ENCODE measurements around the gene AHR. TPM values are rescaled to one million over a fixed set of nuclear protein-coding genes. Genes with fewer than 3 reads are reported as not detected.
"Not testable (repeated sequence)": the region's sequence is repeated elsewhere in the genome, so short reads cannot be mapped to it uniquely, and the experiment has no call there.

AHR gene
- total RNA-seq, 1 experiment from 2014 or later: 13.5 TPM

DNA sequence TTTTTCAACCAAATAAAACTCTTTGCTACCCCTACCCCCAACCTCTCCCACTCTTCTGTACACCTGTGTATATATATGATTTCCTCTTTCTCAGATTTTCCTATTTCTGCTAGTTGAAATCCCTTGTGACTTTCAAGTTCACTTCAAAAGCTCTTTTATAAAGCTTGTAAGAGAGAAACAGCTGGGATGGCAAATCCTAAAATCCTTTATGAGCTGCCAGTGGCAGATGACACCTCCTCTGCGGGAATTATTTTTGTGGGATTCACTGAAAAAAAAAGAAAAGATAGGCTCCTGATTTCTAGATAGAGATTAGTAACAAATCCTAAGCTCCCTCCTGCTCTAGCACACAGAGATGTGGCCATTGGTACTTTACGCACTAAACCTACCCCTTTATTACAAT is 92.9 kb downstream of the AHR start:
- Histone ChIP-seq H3K27ac (ENCODE audit: low read depth, low read length, poor library complexity, severe bottlenecking) (no peak overlapping the region), H3K4me1 (ENCODE audit: insufficient read depth, low read length, poor library complexity, severe bottlenecking) (peaks cover 14% of the 10 kb centered on the region), H3K4me3 (ENCODE audit: low read depth, low read length, poor library complexity, severe bottlenecking) (no peak overlapping the region), H3K9me3 (ENCODE audit: low read depth, low read length, poor library complexity, severe bottlenecking) (no peaks in the 10 kb centered on the region), H3K27me3 (replicated peaks; ENCODE audit: insufficient read depth, low read depth, low read length, poor library complexity) (no peaks in the 10 kb centered on the region), H3K36me3 (ENCODE audit: insufficient read depth, low read length, poor library complexity, severe bottlenecking) (no peaks in the 10 kb centered on the region)
- no TSS peak for BruUV-seq (replicated peaks)
- no peak for DNase-seq (ENCODE audit: low spot score)
- intact Hi-C loops (cut with micrococcal nuclease; ENCODE audit: unreplicated experiment): no loop called here
- TF ChIP-seq EZH2 (IDR thresholded peaks at IDR 0.05; ENCODE audit: borderline replicate concordance, low read depth, low read length, poor library complexity, severe bottlenecking) (no peak), CTCF (conservative IDR thresholded peaks at IDR 0.05; ENCODE audit: low read depth, low read length) (no peak)
- ChIA-PET CTCF (no interaction called here), POLR2A (ENCODE audit: low non-redundant PET) (no interaction called here)

DNA sequence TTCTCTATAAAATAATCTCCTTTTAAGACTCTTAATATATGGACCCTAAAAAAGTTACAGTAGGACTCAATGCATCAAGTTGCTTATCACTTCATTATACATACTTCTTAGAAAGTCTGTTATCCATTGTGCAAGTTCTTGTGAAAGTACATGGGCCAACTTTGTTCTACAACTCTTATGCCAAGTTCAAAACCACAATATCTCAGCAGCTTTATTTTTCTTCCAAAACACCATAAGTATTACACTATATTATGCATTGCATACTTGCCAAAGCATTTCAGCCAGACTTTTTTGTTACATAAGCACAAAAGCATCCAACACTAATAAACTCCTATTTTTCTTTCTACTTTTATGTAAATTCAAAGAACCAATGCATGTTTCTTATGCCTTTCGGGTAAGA is 94.4 kb downstream of the AHR start:
- CTCF ChIA-PET: no interaction called here
- POLR2A ChIA-PET (ENCODE audit: low non-redundant PET): no interaction called here

DNA sequence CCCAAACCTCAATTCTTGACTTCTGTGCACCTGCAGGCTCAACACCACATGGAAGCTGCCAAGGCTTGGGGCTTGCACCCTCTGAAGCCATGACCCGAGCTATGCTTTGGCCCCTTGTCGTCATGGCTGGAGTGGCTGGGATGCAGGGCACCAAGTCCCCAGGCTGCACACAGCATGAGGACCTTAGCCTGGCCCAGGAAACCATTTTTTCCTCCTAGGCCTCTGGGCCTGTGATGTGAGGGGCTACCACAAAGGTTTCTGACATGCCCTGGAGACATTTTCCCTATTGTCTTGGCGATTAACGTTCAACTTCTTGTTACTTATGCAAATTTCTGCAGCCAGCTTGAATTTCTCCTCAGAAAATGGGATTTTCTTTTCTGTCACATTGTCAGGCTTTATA is 96.1 kb downstream of the AHR start:
- H3K4me1 ChIP-seq (ENCODE audit: insufficient read depth, low read length, poor library complexity, severe bottlenecking); H3K27me3 ChIP-seq (replicated peaks; ENCODE audit: insufficient read depth, low read depth, low read length, poor library complexity); intact Hi-C loops (cut with micrococcal nuclease; ENCODE audit: unreplicated experiment); CTCF ChIA-PET; BruUV-seq (replicated peaks); H3K4me3 ChIP-seq (ENCODE audit: low read depth, low read length, poor library complexity, severe bottlenecking); H3K27ac ChIP-seq (ENCODE audit: low read depth, low read length, poor library complexity, severe bottlenecking); POLR2A ChIA-PET (ENCODE audit: low non-redundant PET); H3K36me3 ChIP-seq (ENCODE audit: insufficient read depth, low read length, poor library complexity, severe bottlenecking); H3K9me3 ChIP-seq (ENCODE audit: low read depth, low read length, poor library complexity, severe bottlenecking); DNase-seq (ENCODE audit: low spot score): not testable (repeated sequence)

More for the DNA sequence above, 94.4 kb downstream of the AHR start:
- H3K4me3 ChIP-seq (ENCODE audit: low read depth, low read length, poor library complexity, severe bottlenecking): no peak overlapping the region
- intact Hi-C loops (cut with micrococcal nuclease; ENCODE audit: unreplicated experiment): no loop called here
- peaks cover 14% of the 10 kb centered on the region for H3K4me1 ChIP-seq (ENCODE audit: insufficient read depth, low read length, poor library complexity, severe bottlenecking)
- H3K27me3 ChIP-seq (replicated peaks; ENCODE audit: insufficient read depth, low read depth, low read length, poor library complexity): no peaks in the 10 kb centered on the region
- H3K9me3 ChIP-seq (ENCODE audit: low read depth, low read length, poor library complexity, severe bottlenecking): no peaks in the 10 kb centered on the region
- no TSS peak for BruUV-seq (replicated peaks)
- no peak for DNase-seq (ENCODE audit: low spot score)
- no peaks in the 10 kb centered on the region for H3K36me3 ChIP-seq (ENCODE audit: insufficient read depth, low read length, poor library complexity, severe bottlenecking)
- H3K27ac ChIP-seq (ENCODE audit: low read depth, low read length, poor library complexity, severe bottlenecking): no peak overlapping the region
- TF ChIP-seq EZH2 (IDR thresholded peaks at IDR 0.05; ENCODE audit: borderline replicate concordance, low read depth, low read length, poor library complexity, severe bottlenecking) (no peak), CTCF (conservative IDR thresholded peaks at IDR 0.05; ENCODE audit: low read depth, low read length) (no peak)
